WI38 (cell line): ENCODE data around the gene TRIM68.

ENCODE experiments used
- H3K4me3 ChIP-seq: 2 replicates; pipeline ENCODE4 v1.5.1; 2011; ENCODE audit warnings: low read depth, mild to moderate bottlenecking, control low read depth, low read length
- TF ChIP-seq, protein P1 (sequence below): IDR thresholded peaks from 2 replicates; pipeline ENCODE4 v1.5.1; 2012; ENCODE audit warnings: low read depth, mild to moderate bottlenecking, control low read depth, low read length

Gene TRIM68

DNA sequence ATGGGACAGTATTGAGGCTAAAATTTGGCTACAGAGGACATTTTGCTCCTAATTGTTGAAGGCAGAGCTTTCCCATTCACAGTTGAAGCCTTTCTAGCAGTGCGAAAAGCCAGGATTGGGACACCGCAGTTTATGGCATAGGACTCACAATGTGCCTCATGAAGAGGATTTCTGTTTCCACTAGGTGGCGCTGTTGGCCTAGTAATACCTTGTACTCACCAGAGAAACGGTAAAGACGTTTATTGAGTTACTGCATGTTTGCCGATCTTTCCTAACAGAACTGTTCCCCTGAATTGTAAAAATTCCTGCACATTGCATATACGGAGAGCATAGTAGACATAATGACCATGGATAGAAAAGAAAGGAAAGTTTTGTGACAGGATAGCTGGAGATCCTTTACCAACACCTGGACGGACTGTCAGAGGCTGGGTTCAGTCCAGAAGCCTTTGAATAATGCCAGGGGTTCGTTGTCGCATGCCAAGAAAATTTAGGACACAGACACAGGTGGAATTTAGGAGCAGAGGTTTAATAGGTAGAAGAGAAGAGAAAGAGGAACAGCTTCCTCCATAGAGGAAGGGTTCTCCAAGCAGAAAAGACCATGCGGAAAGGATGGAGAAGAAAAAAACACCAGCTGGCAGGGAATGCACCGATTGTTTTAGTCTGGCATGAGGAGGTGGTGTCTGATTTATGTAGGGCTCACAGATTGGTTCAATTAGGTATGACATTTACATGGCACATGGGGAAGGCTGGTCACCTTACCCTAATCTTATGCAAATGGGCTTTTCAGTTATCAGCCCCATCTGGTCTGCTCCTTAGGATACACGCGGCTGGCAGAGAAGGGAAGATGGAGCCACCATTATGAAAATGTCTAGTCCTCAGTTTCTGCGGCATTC is 18.4 kb upstream of the TRIM68 start:
- H3K4me3 ChIP-seq, result no peak overlapping the region

DNA sequence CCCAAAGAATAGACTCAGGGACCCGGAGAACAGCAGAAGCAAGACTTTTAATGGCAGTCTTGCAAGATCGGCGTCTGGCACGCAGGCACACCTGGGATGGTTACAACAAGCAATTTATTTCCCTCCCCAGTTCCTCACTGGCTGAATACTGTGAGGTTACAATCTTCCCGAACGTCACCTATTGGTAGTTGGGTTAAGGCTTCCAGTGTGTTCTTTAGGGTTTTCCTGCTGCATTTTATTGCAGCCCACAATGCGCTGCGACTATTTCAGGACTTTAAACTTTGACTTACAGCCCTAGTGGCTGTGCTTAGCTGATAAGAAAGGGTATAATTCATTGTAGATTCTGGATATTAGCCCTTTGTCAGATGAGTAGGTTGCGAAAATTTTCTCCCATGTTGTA is 11.5 kb upstream of the TRIM68 start:
- no peak overlapping the region for H3K4me3 ChIP-seq
- TF ChIP-seq, protein P1, sequence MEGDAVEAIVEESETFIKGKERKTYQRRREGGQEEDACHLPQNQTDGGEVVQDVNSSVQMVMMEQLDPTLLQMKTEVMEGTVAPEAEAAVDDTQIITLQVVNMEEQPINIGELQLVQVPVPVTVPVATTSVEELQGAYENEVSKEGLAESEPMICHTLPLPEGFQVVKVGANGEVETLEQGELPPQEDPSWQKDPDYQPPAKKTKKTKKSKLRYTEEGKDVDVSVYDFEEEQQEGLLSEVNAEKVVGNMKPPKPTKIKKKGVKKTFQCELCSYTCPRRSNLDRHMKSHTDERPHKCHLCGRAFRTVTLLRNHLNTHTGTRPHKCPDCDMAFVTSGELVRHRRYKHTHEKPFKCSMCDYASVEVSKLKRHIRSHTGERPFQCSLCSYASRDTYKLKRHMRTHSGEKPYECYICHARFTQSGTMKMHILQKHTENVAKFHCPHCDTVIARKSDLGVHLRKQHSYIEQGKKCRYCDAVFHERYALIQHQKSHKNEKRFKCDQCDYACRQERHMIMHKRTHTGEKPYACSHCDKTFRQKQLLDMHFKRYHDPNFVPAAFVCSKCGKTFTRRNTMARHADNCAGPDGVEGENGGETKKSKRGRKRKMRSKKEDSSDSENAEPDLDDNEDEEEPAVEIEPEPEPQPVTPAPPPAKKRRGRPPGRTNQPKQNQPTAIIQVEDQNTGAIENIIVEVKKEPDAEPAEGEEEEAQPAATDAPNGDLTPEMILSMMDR, result no peak

More for the DNA sequence above, 18.4 kb upstream of the TRIM68 start:
- TF ChIP-seq, protein P1, result peak; percentile 71

DNA sequence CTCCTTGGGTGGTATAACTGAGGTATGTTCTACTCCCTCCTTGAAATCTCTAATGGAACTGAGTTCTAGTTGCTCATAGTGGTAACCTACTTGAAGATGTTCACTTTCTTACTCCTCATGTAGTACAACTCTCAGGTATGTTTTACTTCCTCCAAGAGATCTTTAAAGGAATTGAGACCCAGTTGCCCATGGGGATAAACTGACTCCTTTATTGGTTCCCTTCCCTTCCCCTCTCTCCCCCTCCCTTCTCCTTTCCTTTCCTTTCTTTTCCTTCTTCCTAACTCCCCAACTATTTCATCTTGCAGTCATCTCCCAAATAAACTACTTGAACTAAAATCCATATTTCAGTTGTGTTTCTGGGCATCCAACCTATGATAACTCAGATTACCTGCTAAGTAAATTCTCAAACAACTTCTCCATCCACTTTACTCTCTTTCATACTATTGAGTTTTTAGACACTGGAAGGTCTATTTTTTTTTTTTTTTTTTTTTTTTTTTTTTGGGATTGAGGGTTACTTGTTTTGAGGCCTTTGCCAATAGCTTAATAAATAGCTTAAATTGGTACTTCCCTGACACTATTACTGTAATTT is 7.9 kb upstream of the TRIM68 start:
- H3K4me3 ChIP-seq, result no peak overlapping the region
- TF ChIP-seq, protein P1, result no peak

DNA sequence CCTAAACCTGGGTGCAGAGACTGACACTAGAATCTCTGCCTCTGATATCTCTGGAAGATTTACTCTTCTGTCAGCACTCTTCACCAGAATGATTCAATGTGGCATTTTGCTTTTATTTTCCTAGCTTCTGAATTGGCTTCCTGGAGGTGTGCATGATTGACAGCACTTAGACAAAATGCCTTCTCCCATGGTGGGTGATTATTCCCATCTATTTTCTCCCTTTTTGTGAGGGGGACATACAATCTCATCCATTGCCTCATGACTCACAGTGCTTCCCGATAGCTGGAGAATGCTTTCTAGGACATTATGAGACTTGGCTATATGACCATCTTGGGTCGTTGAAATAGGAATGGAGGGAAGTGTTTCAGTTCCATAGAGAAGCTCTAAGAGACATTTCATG is 4.0 kb upstream of the TRIM68 start:
- TF ChIP-seq, protein P1, result no peak
- no peak overlapping the region for H3K4me3 ChIP-seq

DNA sequence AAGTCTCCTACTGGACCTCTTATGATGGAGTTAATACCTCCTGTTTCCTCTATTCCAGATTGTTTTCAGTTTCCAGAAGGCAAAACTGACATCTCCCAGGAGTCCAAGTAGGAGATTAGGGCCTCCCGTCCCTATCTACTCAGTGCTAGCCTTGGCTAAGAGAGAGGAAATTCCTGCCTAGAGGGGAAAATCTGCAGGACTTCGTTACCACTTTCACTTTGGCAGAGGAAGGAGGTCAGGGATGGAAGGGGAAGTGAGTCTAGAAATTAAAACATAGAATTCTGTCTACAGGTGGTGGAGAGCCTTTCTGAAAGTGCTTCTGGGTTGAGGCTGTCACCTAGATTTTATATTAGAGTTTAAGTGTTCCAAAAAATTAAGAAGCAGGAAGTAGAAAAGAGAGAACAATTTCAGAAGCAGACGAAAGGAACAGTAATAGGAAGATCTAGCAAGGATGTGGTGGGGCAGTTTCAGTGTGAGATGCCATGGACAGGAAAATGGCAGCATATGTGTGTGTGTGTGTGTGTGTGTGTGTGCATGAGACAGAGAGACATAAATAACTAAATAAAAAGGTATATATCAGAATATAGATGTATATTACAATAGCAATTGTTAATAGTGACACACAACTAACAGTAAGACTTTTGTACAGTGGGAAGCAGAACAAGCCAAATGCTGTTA is 2.4 kb upstream of the TRIM68 start:
- H3K4me3 ChIP-seq, result peak overlapping the region; percentile 19; the same call in 1 of the 2 replicates
- TF ChIP-seq, protein P1, result no peak

DNA sequence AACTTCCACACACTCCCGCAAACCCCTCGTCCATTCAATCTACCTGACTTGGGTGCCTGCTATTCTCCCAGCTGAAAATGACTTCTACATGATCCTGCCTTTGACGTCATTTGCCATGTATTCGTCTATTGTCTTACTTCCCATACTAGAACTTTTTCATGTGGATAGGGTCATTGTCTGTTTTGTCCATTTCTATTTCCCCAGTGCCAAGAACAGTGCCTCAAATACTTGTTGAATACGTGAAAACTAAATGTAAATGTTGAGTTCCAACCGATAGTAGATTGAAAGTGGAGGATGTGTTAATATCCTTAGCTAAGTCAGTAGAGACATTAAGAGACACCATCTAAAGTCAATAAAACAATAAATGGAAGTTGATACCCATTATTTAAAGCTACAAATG is 935 bp downstream of the TRIM68 start:
- peak overlapping the region; percentile 73 for H3K4me3 ChIP-seq
- TF ChIP-seq, protein P1, result no peak
